ENCODE measurements around the gene TRIM49C.
"Not testable (repeated sequence)": the region's sequence is repeated elsewhere in the genome, so short reads cannot be mapped to it uniquely, and the experiment has no call there.

The TRIM49C gene, protein sequence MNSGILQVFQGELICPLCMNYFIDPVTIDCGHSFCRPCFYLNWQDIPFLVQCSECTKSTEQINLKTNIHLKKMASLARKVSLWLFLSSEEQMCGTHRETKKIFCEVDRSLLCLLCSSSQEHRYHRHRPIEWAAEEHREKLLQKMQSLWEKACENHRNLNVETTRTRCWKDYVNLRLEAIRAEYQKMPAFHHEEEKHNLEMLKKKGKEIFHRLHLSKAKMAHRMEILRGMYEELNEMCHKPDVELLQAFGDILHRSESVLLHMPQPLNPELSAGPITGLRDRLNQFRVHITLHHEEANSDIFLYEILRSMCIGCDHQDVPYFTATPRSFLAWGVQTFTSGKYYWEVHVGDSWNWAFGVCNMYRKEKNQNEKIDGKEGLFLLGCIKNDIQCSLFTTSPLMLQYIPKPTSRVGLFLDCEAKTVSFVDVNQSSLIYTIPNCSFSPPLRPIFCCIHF

DNA sequence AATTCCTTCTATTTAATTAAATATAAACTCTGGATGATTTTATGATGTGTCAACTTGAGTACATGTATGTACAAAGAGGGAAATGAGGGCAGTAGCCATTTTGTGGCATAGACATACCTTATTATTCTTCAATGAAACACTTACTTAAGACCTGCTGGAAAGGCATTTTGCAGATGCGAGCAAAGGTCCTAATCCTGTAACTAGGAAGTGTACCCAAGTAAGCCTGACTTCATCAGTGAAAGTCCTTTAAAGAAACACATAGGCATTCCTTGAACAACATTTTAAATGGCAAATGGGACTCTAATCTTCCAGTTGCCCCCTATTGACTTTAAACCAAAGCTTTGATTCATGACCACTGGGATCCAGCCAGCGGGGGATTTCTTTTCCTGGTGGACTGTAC, at the start of gene TRIM49C:
Gene TRIM49C, plus strand, starts transcription at position 301 of the 400 bp plus-strand sequence. CDS start 4,106 bp downstream, outside the sequence.
- not testable (repeated sequence) for DNase-seq (ENCODE audit: low read depth)

DNA sequence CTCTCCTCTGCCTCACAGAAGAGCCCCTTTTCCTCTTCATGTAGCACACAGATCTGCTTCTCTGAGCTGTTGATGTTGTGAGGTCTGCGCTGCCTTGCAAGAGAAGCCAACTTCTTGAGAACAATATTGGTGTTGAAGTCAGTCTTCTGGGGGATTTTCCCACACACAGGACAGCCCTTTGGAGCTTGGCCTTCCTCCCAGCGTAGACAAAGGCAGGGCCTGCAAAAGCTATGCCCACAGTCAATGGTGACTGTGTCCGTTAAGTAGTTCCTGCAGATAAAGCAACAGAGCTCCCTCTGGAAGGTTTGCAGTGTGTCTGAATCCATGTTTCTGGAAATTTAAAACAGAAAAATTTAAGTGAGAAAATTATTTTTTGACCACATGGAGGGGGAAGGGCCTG, 6.7 kb upstream of the TRIM49C start:
- not testable (repeated sequence) for DNase-seq (ENCODE audit: low read depth)

DNA sequence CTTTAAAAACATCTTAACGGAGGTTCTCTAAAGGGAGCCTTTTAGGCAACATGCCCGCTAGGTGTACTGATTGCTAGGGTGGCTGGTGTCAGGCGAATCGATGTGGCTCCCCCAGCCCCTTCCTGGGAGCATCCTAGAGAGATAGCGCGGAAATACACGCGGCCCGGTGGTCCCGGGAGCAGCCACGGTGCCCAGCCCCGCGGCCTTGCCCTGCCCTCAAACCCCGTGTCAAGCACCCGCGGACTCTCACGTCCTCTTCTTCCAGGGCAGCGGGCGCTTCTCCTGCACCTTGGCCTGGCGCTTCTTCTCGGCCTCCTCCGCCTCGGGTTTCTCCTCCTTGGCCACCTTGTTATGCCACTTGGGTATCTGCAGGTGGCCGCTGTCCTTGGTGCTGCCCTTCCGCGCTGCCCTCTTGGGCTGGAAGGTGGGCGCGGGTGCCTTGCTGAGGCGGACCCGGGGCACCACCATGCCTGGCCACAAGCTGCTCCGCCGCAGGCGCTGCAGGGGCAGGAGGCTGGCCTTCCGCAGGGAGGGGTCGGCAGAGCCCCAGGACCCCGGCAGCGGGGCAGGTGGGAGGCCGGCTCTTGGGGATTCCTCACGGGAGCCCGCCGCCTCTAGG, 20.8 kb downstream of the TRIM49C start:
- not testable (repeated sequence) for DNase-seq (ENCODE audit: low read depth)

DNA sequence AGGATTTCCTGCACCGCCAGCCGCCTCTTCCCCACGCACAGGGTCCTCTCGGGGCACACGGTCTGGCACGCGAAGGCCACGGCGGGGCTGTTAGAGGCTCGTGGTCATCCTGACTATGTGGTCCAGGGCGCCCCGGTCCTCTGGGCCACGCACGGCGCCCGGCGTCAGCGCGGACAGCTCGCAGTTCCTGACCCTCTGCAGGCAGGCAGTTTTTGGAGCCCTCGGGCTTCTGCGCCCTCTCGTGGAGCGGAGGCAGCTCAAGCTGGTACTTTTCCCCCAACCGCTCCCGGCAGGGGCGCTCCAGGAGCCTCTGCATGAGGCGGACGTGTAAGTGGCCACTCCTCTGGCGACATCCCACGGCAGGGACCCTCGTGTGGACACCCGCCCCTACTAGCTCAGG, 21.4 kb downstream of the TRIM49C start:
- DNase-seq (ENCODE audit: low read depth): not testable (repeated sequence)

DNA sequence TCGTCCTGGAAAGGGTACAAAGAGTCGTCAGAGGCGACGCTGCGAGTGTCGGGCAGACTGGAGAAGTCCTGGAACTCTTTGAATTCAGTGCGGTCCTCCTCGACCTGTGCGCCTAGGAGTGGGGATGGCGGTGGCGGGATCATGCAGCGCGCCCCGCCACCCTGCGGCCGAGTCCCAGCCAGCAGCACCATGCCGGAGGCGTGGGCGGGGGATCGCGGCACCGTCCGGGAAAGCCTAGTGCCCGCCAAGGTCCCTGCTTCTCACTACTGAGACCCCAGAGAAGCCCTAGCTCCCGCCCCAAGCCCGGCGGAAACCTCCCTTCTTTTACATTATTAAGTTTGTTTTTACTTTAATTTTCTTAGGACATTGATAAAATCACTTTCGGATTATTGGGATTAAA, 22.6 kb downstream of the TRIM49C start:
- DNase-seq (ENCODE audit: low read depth): not testable (repeated sequence)

DNA sequence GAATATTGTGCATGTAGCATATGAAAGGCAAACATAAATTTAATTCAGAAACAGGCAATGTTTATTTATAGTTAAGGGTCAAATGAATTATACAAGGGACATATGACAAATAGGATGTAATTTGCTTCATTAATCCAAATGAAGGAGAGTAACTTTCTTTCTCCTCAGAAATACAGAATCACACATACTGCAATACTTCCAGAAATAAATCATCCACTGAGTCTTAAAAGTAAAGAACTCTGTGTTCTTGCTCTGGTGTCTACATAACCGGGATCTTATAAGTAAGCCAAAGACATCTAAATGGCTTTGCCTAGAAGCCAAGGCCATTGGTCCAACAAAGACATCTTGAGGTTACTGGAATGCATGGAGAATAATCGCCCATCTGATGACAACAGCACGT, 54.7 kb downstream of the TRIM49C start, which contains the start of gene UBTFL1:
Gene UBTFL1, plus strand, starts transcription at position 301 of the 400 bp plus-strand sequence. Its CDS starts 0 bp downstream, at position 301.
- DNase-seq (ENCODE audit: low read depth): not testable (repeated sequence)

DNA sequence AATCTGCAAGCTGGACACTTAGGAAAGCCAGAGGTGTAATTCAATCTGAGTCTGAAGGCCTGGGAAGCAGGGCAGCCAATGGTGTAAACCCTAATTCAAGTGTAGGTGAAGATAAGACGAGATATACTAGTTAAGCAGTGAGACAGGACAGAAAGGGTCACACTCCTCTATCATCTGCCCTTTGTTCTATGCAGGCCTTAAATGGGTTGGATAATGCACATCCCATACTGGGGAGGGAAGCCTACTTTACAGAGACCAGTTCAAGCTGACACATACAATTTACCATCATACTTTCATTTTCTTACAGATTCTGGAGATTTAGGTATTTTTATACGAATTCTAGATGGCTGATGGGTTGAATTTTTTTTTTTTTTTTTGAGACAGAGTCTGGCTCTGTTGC, 57.8 kb downstream of the TRIM49C start:
- not testable (repeated sequence) for DNase-seq (ENCODE audit: low read depth)
